ENCODE results near the gene RFX1. TPM values are rescaled to one million over a fixed set of nuclear protein-coding genes. Genes with fewer than 3 reads are reported as not detected.
"Not testable (repeated sequence)": the region's sequence is repeated elsewhere in the genome, so short reads cannot be mapped to it uniquely, and the experiment has no call there.

RFX1 gene
- total RNA-seq (2014; rRNA removed; shearing (Covaris generic); ENCODE audit: low replicate concordance): 6.1 and 7.5 TPM in 2 replicates

DNA sequence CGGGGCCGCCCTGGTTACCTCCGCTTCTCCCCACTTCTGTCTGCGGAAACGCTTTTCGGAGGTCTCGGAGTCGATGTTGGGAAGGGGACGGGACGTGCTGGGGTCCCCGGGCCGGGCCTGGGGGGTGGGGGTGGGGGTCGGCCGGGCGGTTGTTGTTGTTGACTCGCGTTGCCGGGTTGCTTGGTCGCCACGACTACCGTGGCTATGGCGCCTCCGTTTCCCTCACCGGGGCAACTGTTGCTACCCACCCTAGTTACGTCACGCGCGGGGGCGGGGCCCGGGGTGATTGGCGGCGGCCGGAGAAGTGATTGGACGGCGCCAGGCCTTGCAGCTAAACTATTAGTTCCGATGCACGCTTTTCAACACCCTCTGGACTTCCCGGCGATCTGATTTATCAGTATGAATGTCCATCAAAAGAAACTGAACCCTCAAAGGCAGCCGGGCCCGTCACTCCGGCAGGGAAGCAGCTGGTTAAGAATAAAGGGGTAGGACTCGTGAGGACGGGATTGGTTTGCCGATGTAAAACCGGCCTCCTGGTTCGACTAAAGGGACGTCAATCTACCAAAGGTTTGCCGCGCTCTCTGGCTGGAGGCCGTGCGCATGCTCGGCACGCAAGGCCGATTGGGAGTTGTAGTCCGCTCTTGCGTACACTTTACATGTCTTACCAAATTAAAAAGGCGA lies at the start of gene RFX1:
Gene RFX1 (minus strand): TSS at position 236 of the 681 bp plus-strand sequence. CDS start 12,477 bp downstream, outside the sequence.
- peak; percentile 100 for DNase-seq (ENCODE audit: low read depth)

DNA sequence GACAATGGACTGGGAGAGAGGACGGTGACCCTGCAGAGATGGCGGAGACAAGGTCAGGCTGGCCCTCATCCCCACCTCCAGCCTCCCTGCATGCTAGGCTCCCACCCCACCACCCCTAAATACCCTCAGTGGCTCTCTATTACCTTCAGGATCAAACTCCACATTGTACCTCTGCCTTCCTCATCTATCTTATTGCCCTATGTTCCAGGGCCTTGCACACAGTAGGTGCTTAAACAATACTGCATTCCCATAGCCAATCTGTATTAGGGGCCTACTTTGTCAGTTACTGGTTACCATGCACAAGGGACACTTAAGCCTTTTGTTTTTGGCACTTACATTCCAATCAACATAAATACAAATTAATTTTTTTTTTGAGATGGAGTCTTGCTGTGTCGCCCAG lies 49.3 kb upstream of the RFX1 start:
- in situ Hi-C loops (cut with HindIII; ENCODE audit: low pct_unique_long_range_greater_than_20kb, low sequenced_read_pairs): no loop called here
- DNase-seq (ENCODE audit: low read depth): no peak

More for the DNA sequence above, at the start of gene RFX1:
- in situ Hi-C loops (cut with HindIII; ENCODE audit: low pct_unique_long_range_greater_than_20kb, low sequenced_read_pairs): no loop called here

DNA sequence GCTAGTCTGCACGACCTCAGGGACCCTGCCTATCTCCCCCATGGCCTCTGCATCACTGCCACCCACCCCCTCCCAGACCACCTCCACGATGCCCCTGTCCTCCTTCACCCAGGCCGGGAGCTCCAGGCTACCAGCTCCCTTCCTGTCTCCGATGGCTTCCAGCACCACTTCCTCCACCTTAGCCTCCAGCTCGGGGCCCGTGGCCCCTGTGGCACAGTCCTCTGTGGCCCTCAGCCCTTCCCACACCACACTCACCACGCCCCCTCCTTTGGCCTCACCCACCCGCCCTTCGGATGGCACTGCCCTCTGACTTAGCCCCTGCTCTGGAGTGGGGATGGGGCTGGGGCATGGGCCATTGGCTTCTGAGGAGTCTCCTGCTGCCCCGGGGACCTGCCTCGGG lies 48.6 kb upstream of the RFX1 start:
- no peak for DNase-seq (ENCODE audit: low read depth)
- in situ Hi-C loops (cut with HindIII; ENCODE audit: low pct_unique_long_range_greater_than_20kb, low sequenced_read_pairs): no loop called here

GRCh38 chr19:14054099-14054498 lies 48.0 kb upstream of the RFX1 start:
- in situ Hi-C loops (cut with HindIII; ENCODE audit: low pct_unique_long_range_greater_than_20kb, low sequenced_read_pairs): no loop called here
- no peak for DNase-seq (ENCODE audit: low read depth)

DNA sequence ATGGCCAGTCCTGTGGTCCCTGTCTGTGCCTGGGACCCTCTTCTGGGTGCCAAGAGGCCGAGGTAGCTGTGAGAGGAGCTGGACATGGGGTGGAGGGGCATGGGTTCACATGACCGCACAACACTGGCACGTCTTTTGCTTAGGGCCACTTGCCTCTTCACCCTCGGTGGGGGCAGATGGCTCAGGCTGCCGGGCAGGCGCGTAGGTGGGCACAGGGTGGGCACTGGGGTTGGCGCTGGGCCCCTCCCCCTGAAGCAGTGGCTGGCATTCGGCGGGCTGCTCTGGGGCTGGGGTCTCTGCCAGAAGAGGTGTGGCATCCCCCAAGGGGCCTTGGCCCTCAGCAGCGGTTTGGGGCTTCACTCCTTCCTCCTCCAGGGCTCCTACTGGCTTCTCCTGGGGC lies 47.4 kb upstream of the RFX1 start:
- no peak for DNase-seq (ENCODE audit: low read depth)
- in situ Hi-C loops (cut with HindIII; ENCODE audit: low pct_unique_long_range_greater_than_20kb, low sequenced_read_pairs): no loop called here

DNA sequence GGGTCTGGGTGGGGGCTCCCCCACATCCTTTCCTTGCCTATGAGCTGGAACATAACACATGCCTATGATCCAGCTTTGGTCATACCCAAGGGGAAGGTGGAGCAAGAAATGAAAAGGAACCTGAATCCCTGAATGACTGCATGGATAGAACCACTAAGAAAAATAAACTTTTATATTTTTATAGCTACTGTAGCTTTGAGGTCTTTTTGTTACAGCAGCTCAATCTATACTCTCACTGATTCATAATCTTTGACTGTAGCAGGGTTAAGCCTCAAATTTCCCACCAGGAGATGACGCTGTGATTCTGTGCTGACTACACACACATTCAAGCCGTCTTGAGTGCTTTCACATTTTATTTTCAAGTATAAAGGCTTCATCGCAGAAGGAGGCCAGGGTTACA lies 46.9 kb upstream of the RFX1 start:
- DNase-seq (ENCODE audit: low read depth): no peak
- in situ Hi-C loops (cut with HindIII; ENCODE audit: low pct_unique_long_range_greater_than_20kb, low sequenced_read_pairs): no loop called here

GRCh38 chr19:14052470-14052869 lies 46.4 kb upstream of the RFX1 start:
- in situ Hi-C loops (cut with HindIII; ENCODE audit: low pct_unique_long_range_greater_than_20kb, low sequenced_read_pairs): no loop called here
- DNase-seq (ENCODE audit: low read depth): no peak

DNA sequence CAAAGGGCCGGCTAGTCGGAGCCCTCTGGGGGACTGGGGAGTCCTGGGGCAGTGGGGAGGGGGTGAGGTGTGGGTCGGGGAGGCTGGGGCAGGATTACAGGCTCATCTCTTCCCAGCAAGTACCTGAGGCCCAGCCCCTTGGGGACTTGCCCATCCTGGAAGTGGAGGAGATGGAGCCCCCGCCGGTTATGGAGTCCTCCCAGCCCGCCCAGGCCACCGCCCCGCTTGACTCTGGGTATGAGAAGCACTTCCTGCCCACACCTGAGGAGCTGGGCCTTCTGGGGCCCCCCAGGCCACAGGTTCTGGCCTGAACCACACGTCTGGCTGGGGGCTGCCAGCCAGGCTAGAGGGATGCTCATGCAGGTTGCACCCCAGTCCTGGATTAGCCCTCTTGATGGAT lies 45.9 kb upstream of the RFX1 start:
- no peak for DNase-seq (ENCODE audit: low read depth)
- in situ Hi-C loops (cut with HindIII; ENCODE audit: low pct_unique_long_range_greater_than_20kb, low sequenced_read_pairs): no loop called here

DNA sequence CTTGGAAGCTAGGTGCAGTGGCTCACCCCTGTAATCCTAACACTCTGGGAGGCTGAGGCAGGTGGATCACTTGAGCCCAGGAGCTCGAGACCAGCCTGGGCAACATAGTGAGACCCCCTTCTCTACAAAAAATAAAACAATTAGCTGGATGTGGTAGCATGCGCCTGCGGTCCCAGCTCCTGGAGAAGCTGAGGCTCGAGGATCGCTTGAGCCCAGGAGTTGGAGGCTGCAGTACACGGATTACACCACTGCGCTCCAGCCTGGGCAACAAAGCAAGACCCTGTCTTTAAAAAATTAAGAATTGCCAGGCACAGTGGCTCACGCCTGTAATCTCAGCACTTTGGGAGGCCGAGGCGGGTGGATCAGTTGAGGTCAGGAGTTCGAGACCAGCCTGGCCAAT lies 44.8 kb upstream of the RFX1 start:
- in situ Hi-C loops (cut with HindIII; ENCODE audit: low pct_unique_long_range_greater_than_20kb, low sequenced_read_pairs); DNase-seq (ENCODE audit: low read depth): not testable (repeated sequence)

- DNase-seq (ENCODE audit: low read depth): no peak
- in situ Hi-C loops (cut with HindIII; ENCODE audit: low pct_unique_long_range_greater_than_20kb, low sequenced_read_pairs): no loop called here
These were observed 44.4 kb upstream of the RFX1 start for GRCh38 chr19:14050512-14050911.

DNA sequence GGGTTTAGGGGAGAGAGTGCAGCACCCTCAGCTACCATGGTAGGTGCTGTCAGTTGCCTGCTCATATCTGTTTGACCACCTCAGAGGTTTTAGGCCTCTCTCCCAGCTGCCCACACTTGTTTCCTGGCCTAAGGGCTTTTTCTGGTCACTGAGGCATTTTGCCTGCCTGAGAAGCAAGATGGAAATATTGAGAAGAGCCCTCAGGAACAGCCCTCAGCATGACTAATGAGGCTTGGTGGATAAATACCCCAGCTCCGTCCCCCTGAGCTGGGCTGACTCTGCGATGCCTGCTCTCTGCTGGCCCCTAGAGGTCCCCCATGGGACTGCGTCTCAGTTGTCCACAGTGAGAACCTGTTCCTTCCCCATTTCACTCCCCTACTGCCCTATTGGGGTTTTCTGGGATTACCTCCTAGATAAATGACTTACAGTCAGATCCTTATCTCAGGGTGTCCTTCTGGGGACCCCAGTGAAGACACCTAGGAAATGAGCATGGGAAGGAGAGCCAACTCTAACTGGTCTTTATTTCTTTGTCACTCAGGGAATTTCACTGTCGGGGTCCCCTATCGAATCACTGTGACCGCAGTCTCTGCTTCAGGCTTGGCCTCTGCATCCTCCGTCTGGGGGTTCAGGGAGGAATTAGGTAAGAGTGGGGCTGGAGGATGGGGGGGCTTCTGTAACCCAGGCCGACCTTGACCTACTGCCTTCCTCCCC lies 42.5 kb upstream of the RFX1 start:
- DNase-seq (ENCODE audit: low read depth): peak; percentile 17
- in situ Hi-C loops (cut with HindIII; ENCODE audit: low pct_unique_long_range_greater_than_20kb, low sequenced_read_pairs): no loop called here

GRCh38 chr19:14047866-14048265 lies 41.7 kb upstream of the RFX1 start:
- DNase-seq (ENCODE audit: low read depth); in situ Hi-C loops (cut with HindIII; ENCODE audit: low pct_unique_long_range_greater_than_20kb, low sequenced_read_pairs): not testable (repeated sequence)

- DNase-seq (ENCODE audit: low read depth): peak; percentile 69
- in situ Hi-C loops (cut with HindIII; ENCODE audit: low pct_unique_long_range_greater_than_20kb, low sequenced_read_pairs): not testable (repeated sequence)
These were observed 36.8 kb upstream of the RFX1 start for GRCh38 chr19:14042659-14043608.

DNA sequence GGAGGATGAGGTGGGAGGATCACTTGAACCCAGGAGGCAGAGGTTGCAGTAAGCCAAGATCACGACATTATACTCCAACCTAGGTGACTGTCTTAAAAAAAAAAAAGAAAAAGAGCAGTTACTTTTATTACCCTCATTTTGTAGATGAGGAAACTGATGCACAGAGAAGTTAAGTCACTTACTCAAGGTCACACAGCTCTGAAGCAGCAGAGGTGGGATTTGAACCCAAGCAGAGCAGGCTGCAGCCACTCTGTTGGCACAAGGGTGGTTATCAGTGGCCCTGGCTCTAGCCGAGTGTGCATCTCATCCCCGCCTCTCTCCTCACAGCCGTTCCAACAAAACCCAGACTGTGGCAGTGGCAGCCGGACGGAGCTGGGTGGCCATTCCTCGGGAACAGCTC lies 33.1 kb upstream of the RFX1 start:
- in situ Hi-C loops (cut with HindIII; ENCODE audit: low pct_unique_long_range_greater_than_20kb, low sequenced_read_pairs): no loop called here

GRCh38 chr19:14035706-14036105 lies 29.6 kb upstream of the RFX1 start:
- DNase-seq (ENCODE audit: low read depth): peak; percentile 18
- in situ Hi-C loops (cut with HindIII; ENCODE audit: low pct_unique_long_range_greater_than_20kb, low sequenced_read_pairs): no loop called here

More for the DNA sequence above, 33.1 kb upstream of the RFX1 start:
- DNase-seq (ENCODE audit: low read depth): no peak

- in situ Hi-C loops (cut with HindIII; ENCODE audit: low pct_unique_long_range_greater_than_20kb, low sequenced_read_pairs); DNase-seq (ENCODE audit: low read depth): not testable (repeated sequence)
These were observed 29.0 kb upstream of the RFX1 start for GRCh38 chr19:14035159-14035558.

- no peak for DNase-seq (ENCODE audit: low read depth)
- in situ Hi-C loops (cut with HindIII; ENCODE audit: low pct_unique_long_range_greater_than_20kb, low sequenced_read_pairs): no loop called here
These were observed 27.8 kb upstream of the RFX1 start for GRCh38 chr19:14033946-14034345.

DNA sequence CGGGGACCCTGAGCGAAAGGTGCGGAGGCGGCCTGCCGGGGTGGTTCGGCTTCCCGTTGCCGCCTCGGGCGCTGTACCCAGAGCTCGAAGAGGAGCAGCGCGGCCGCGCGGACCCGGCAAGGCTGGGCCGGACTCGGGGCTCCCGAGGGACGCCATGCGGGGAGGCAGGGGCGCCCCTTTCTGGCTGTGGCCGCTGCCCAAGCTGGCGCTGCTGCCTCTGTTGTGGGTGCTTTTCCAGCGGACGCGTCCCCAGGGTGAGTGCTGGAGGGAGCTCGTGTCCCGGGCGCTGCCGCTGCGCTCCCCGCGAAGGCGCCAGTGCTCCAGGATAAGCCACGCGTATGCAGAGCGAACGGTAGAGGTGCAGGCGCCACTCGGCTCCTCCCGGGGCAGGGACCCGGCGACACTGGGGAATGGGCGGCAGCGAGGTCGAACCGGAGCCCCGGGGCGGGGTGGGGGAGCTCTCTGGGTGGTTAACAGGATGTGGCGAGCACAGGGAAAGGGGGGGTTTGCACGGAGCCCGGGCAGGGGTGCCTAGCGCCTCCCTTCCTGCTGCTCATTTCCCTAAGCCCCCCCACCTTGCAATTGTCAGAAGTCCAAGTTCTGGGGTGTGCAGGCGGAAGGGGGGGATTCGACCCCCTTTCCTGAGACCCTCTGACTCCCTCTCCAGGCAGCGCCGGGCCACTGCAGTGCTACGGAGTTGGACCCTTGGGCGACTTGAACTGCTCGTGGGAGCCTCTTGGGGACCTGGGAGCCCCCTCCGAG lies 25.8 kb upstream of the RFX1 start, which contains the start of gene IL27RA:
Gene IL27RA (plus strand): TSS at position 44 of the 762 bp plus-strand sequence. CDS start 111 bp downstream, at position 155.
- peak; percentile 73 for DNase-seq (ENCODE audit: low read depth)
- in situ Hi-C loops (cut with HindIII; ENCODE audit: low pct_unique_long_range_greater_than_20kb, low sequenced_read_pairs): no loop called here

All from Caki2 (cell line).